Activated T-cell treated with anti-CD3 and anti-CD28 coated beads for 1 hour (primary cell): ENCODE measurements around the gene ENGASE.
"Not testable (repeated sequence)": the region's sequence is repeated elsewhere in the genome, so short reads cannot be mapped to it uniquely, and the experiment has no call there.

Experiments used
- DNase-seq: peaks from one replicate; pipeline ENCODE4 v3.0.0-alpha.2; 2020; ENCODE audit warnings: low read depth

ENGASE gene

GRCh38 chr17:79053251-79053925, 21.2 kb upstream of the ENGASE start:
- no peak for DNase-seq

DNA sequence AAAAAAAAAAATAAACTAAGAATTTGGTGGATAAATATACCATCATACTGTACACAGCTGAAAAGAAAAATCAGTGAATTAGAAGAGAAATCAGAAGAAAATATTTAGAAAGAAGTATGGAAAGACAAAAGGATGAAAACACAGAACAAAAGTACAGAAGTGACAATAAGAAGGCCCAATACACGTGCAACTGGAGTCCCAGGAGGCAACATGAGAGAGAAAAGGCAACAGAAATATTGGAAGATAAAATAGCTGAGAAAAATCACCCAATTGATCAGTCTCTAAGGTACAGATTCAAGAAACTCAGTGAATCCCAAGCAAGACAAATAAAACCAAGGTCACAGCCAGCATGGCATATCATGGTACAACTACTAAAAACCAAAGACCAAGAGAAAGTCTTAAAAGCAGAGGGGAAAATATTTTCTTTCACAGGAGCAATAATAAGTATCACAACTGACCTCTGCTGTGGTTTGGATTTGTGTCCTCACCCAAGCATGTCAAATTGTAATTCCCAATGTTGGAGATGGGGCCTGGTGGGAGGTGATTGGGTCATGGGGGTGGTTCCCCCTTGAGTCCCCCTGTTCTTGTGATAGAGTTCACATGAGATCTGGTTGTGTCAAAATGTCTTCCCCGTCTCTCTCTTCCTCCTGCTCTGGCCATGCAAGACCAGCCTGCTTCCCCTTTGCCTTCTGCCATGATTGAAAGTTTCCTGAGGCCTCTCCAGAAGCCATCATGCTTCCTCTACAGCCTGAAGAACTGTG, 20.2 kb upstream of the ENGASE start:
- no peak for DNase-seq

GRCh38 chr17:79055197-79055596, 19.4 kb upstream of the ENGASE start:
- DNase-seq: no peak

- no peak for DNase-seq
Measured at GRCh38 chr17:79057737-79058385, 16.8 kb upstream of the ENGASE start.

DNA sequence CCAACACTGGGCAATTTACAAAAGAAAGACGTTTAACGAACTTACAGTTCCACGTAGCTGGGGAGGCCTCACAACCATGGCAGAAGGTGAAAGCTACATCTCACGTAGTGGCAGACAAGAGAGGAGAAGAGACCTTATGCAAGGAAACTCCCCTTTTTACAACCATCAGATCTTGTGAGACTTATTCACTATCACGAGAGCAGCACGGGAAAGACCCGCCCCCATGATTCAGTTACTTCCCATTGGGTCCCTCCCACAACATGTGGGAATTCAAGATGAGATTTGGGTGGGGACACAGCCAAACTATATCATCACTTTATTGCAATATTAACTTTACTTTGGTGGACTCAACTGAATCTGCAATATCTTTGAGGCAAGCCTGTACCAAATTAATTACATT, 11.9 kb upstream of the ENGASE start:
- no peak for DNase-seq

DNA sequence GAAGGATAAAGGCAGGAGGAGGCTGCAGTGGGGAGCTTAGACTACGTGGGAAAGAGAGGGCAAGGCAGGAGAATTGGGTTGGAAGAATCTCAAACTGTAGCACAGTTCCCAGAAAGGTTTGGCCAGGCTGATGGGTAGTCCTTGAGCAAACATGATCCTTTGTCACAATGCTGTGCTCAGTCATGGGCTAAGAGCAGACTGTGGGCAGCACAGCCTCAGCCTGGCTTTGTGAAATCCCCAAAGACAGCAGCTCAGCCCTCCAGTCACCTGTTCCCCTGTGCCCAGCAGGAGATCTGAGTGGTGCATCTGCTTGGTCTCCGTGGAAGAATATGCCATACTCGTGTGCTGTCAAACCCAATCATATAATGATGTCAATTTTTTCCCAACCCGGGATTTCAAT, 10.6 kb upstream of the ENGASE start:
- no peak for DNase-seq

DNA sequence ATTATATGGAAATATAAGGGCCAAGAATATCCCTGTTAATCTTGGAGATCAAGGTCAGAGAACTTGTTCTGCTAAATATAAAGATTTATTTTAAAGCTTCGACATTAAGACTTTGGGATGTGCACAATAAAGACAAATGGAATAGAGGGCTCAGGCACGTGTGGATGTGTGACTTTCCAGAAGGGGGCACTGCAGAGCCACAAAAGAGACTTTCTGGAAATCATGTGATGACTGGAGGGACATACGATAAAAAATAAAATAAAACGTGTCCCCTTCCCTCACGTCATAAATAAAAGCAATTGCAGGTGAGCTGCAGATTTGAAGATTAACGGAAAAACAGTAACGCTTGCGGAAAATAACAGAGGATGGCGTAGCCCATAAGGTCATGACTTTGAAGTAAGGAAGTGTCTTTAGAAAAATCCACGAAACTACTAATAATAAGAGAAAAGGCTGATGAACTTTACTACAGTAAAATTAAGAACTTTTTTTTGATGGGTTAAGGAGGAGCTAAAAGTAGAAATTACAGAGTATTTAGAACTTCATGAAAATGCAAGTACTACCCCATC, 9.4 kb upstream of the ENGASE start:
- DNase-seq: peak; percentile 44

- DNase-seq: no peak
Measured at GRCh38 chr17:79066963-79067362, 7.7 kb upstream of the ENGASE start.

- no peak for DNase-seq
Measured at GRCh38 chr17:79070266-79070880, 4.3 kb upstream of the ENGASE start.

GRCh38 chr17:79071161-79071740, 3.4 kb upstream of the ENGASE start:
- no peak for DNase-seq

- no peak for DNase-seq
Measured at GRCh38 chr17:79072544-79072943, 2.1 kb upstream of the ENGASE start.

DNA sequence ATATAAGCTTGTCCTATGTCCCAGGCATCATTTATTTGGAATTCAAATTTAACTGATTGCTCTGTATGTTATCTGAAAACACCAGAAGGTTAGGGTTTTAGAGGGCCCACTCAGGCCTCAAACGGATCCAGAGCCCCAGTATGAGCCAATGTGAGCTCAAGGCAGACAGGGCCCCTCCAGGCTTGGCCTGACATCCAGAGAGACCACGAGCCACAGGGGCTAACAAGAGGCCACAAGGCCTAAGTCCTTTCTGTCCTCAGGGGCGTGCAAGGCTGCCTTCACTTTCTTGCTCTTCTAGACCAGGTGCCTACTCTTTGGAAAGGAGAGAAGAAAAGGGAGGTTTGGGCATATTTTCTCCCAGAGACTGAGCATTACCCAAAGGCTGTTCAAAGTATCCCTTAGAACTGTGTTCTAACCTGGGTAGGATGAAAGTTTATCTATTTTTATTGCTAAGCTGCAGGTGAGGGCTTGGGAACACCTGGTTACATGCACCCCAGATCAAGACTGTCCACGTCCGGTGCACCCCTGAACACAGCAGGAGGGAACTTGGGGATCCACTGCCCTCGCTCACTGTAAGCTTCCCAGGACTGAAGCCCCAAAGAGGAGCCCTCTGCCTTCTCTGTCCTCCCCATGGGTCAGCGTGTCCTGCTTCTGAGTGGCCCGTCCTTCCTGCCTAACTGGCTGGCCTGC, 1.5 kb upstream of the ENGASE start:
- DNase-seq: no peak

GRCh38 chr17:79073706-79074088, 927 bp upstream of the ENGASE start:
- no peak for DNase-seq

DNA sequence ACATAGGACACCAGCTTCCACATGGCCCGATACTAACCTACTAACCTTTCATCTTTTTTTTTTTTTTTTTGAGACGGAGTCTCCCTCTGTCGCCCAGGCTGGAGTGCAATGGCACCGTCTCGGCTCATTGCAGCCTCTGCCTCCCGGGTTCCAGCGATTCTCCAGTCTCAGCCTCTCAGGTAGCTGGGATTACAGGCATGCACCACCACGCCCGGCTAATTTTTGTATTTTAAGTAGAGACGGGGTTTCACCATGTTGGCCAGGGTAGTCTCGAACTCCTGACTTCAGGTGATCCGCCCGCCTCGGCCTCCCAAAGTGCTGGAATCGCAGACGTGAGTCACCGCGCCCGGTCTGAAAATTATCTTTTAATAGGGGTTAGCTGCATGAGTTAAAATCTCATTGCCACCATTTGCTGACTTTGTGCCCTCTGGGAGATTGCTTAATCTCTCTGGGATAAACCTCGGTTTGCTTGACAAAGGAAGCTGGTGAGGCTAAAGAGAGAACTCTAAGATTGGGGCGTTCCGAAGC, 439 bp upstream of the ENGASE start:
- not testable (repeated sequence) for DNase-seq

DNA sequence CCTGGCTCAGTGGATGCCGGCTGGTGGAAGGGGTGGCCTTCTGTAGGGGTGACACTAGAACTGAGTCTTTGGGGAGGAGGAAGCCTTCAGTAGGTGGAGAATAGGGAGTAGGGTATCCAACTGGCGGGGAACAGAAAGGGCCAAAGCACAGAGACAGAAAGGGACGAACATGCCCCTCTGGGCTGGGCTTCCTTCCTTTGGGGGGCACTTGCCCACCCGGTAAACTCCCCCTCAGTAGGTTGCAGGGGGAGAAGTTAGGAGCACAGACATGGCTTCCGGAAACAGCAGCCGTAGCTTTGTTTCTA, 774 bp downstream of the ENGASE start:
- no peak for DNase-seq

GRCh38 chr17:79075861-79076406, 1.3 kb downstream of the ENGASE start:
- no peak for DNase-seq

DNA sequence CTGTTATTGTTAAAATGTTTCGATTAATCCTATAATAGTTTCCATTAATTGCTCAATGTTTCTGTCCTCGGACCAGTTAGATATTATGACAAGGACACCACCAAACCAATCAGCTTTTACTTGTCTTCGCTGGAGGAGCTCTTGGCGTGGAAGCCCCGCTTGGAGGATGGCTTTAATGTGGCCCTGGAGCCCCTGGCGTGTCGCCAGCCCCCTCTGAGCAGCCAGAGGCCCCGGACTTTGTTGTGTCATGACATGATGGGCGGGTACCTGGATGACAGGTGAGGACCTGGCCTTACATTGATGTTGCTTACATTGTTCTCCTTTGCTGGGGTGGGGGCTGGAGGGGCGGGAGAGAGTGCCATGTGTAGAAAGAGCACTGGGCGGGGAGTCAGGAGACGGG, 3.0 kb downstream of the ENGASE start:
- DNase-seq: no peak

DNA sequence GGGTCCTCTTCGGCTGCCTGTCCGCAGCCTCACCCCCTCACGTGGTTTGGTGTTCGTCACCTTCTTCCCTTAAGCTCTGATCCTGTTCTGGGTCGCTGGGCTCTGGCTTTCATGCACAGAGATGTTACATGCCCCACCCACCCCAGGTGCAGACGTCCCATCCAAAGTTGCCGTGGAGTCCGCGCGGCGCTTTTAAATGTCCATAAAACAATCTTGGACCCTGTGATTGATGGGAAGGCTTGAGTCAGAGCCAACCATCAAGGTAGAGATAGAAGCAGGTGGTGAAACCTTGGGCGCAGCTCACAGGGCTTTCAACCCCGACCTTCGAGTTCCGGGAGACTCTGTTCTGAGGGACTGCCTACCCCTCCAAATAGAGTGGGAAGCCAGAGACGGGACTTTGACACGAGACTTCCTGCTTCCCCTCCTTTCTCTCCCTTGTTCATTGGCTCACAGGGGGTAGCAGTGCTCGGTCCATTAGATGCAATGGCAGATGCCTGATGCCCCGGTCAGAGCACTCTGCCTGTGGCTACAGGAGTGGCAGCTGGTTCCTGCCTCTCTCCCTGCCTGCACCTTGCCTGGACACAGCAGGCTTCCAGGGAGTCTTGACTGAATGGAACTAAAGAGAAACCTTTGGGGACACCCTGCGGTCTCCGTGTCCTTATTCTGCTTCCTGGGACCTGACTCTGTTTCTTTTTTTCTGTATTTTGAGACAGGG, 4.0 kb downstream of the ENGASE start:
- DNase-seq: no peak

DNA sequence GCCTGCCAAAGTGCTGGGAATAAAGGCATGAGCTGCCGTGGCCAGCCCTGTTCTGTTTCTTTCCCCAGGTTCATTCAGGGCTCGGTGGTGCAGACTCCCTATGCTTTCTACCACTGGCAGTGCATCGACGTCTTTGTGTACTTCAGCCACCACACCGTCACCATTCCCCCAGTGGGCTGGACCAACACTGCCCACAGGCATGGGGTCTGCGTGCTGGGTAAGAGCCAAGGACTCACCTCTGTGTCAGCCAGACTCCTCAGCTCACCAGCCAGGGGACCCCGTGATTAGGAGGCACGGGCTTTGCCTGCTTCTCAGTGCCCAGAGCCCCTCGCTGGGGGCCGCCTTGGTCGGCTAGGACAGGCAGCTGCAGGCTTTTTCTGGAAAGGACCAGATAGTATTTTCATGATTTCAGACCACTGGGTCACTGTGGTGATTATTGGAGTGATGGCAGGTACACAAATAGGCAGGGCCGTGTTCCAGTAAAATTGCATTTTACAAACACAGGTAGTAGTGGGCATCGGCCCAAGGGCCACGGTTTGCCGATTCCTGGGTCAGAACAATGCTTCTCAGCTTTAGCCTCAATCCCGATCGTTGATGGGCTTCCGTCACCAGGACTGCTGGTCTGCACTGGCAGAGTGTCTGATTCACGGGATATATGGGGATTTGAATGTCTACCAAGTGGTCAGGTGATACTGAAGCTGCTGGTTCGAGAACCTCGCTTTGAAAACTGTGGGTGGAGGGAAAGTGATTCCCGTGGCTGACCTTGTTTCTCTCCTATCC, 5.0 kb downstream of the ENGASE start:
- no peak for DNase-seq

- no peak for DNase-seq
Measured at GRCh38 chr17:79080349-79080748, 5.7 kb downstream of the ENGASE start.
